Spleen (tissue), 7 donors: ENCODE data around the gene RAB11A.

Source experiments
- CTCF ChIP-seq, 11 experiments: fragments of 200-600 bp in 7 of 11; fragments of 450-650 bp in 4 of 11; sonication (generic) in 4 of 11; IDR thresholded peaks in 8 of 11; conservative IDR thresholded peaks in 3 of 11; 1 replicate in 7 of 11; 2 replicates in 4 of 11; pipeline versions ENCODE4 v1.4.0 to v1.8.0; 2016 to 2021; ENCODE audit warnings: antibody characterized with exemption in 11 of 11, inconsistent platforms in 4 of 11, mild to moderate bottlenecking in 1 of 11
- POLR2AphosphoS5 ChIP-seq, 3 donors: sonication (generic); formaldehyde crosslinking; IDR thresholded peaks; one replicate each; pipeline ENCODE4 v1.5.1; 2017; ENCODE audit warnings: antibody characterized with exemption in 3 of 3
- donor health status: DM: no; HTN: no; CAD: no; lungs with moderate emphysema.
- donor health status: DM: no; HTN: no; CAD: no.
- donor health status: DM: no; HTN: no; CAD: no.

GRCh38 chr15:65937054-65937453 is 67.8 kb downstream of the RAB11A start:
- no peak for TF ChIP-seq CTCF (IDR thresholded peaks at IDR 0.05 in 8 of 11, conservative IDR thresholded peaks at IDR 0.05 in 3 of 11)
- TF ChIP-seq POLR2AphosphoS5 (IDR thresholded peaks at IDR 0.05): no peak
